GM23338 (cell line): Measurements from ENCODE around the gene CMKLR1.

ENCODE experiments used
- CTCF ChIP-seq, 2 experiments: fragments of 200-600 bp in 1 of 2; sonication (generic) in 1 of 2; conservative IDR thresholded peaks; 2 replicates each; pipeline versions ENCODE4 v1.5.1 to v1.6.1; 2016 to 2017; ENCODE audit warnings: antibody characterized with exemption in 2 of 2, low read depth in 2 of 2, mild to moderate bottlenecking in 2 of 2, moderate library complexity in 1 of 2
- EZH2 ChIP-seq: fragments of 200-600 bp; sonication (generic); IDR thresholded peaks from one replicate; pipeline ENCODE4 v1.8.0; 2017; ENCODE audit warnings: antibody characterized with exemption, mild to moderate bottlenecking, low read depth; ENCODE audit not compliant: unreplicated experiment
- POLR2AphosphoS5 ChIP-seq: IDR thresholded peaks from 2 replicates; pipeline ENCODE4 v1.6.1; 2016; ENCODE audit warnings: antibody characterized with exemption, low read depth

GRCh38 chr12:108355069-108355468 lies 16.0 kb upstream of the CMKLR1 start:
- no peak for TF ChIP-seq CTCF (conservative IDR thresholded peaks at IDR 0.05; ENCODE audit: low read depth in 2 of 2)
- no peak for TF ChIP-seq POLR2AphosphoS5
- no peak for TF ChIP-seq EZH2
